Neural crest cell (in vitro differentiated cells): ENCODE results near the gene BSND. TPM values are rescaled to one million over a fixed set of nuclear protein-coding genes. Genes with fewer than 3 reads are reported as not detected.

Experiments used
- DNase-seq: peaks from one replicate; pipeline ENCODE4 v3.0.0; 2021; ENCODE audit warnings: low read depth, mixed read lengths, low spot score
- H3K27ac Mint-ChIP-seq: one replicate; pipeline ENCODE4 v1.8.0; 2021; ENCODE audit warnings: mild to moderate bottlenecking, mixed read lengths; ENCODE audit not compliant: unreplicated experiment
- H3K27me3 Mint-ChIP-seq: 2 replicates; pipeline ENCODE4 v1.8.0; 2021; ENCODE audit warnings: low read depth, mild to moderate bottlenecking, mixed read lengths
- H3K36me3 Mint-ChIP-seq: 2 replicates; pipeline ENCODE4 v1.8.0; 2021; ENCODE audit warnings: low read depth, mild to moderate bottlenecking, mixed read lengths
- H3K4me1 Mint-ChIP-seq: 2 replicates; pipeline ENCODE4 v1.8.0; 2021; ENCODE audit warnings: mixed read lengths
- H3K4me3 Mint-ChIP-seq: one replicate; pipeline ENCODE4 v1.8.0; 2021; ENCODE audit warnings: mild to moderate bottlenecking, mixed read lengths
- H3K9me3 Mint-ChIP-seq: 2 replicates; pipeline ENCODE4 v1.8.0; 2021; ENCODE audit warnings: mixed read lengths
- total RNA-seq: library from RNA; stranded (reverse); gene quantifications from 2 replicates; pipeline ENCODE4 v1.2.1, GENCODE V29; 2021
- TF ChIP-seq, protein P1 (sequence below): fragments of 200-600 bp; sonication (generic); conservative IDR thresholded peaks from 2 replicates; pipeline ENCODE4 v1.5.0; 2021; ENCODE audit warnings: antibody characterized with exemption, mild to moderate bottlenecking

The BSND gene
- total RNA-seq, 1 donor from 2014 or later, result not detected

DNA sequence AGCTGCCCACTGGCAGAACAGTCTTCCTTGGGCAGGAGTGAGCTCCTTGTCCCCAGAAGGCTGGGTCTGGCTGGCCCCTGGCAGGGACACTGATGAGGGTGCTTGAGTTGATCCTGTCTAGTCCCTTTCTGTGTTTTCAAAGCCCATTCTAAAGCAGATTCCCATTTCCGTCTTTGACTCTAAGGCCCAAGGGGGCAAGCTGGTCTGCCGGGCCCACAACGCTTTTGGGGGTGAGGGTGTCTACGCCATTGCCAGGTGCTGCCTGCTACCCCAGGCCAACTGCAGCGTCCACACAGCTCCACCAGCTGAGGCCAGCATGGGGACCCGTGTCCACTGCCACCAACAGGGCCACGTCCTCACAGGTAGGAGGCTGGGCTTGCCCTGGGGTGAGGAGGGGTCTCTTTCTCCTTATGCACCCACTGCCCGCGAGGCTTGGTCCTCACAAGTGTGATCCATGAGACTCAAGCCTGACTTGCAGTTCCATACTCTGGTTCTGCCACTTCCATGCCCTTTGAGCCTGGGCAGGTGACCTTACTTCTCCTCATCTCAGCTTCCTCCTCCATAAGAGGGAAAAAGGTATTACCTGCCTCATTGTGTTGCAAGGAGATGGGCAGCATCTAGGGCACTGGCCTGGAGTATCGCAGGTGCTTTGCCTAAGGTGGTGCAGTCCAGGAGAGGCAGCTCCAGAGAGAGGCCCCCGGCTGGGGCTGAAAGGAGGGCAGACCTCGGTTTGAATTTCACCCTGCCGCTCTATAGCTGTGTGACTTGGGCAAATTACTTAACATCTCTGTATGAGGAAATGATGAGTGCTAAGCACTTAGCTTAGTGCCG lies 60.8 kb downstream of the BSND start:
- Mint-ChIP-seq H3K4me3 (no peak overlapping the region), H3K27me3 (no peaks in the 10 kb centered on the region), H3K36me3 (no peaks in the 10 kb centered on the region), H3K27ac (no peak overlapping the region), H3K4me1 (no peaks in the 10 kb centered on the region), H3K9me3 (no peaks in the 10 kb centered on the region)
- DNase-seq, result no peak
- TF ChIP-seq, protein P1, sequence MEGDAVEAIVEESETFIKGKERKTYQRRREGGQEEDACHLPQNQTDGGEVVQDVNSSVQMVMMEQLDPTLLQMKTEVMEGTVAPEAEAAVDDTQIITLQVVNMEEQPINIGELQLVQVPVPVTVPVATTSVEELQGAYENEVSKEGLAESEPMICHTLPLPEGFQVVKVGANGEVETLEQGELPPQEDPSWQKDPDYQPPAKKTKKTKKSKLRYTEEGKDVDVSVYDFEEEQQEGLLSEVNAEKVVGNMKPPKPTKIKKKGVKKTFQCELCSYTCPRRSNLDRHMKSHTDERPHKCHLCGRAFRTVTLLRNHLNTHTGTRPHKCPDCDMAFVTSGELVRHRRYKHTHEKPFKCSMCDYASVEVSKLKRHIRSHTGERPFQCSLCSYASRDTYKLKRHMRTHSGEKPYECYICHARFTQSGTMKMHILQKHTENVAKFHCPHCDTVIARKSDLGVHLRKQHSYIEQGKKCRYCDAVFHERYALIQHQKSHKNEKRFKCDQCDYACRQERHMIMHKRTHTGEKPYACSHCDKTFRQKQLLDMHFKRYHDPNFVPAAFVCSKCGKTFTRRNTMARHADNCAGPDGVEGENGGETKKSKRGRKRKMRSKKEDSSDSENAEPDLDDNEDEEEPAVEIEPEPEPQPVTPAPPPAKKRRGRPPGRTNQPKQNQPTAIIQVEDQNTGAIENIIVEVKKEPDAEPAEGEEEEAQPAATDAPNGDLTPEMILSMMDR, result no peak

DNA sequence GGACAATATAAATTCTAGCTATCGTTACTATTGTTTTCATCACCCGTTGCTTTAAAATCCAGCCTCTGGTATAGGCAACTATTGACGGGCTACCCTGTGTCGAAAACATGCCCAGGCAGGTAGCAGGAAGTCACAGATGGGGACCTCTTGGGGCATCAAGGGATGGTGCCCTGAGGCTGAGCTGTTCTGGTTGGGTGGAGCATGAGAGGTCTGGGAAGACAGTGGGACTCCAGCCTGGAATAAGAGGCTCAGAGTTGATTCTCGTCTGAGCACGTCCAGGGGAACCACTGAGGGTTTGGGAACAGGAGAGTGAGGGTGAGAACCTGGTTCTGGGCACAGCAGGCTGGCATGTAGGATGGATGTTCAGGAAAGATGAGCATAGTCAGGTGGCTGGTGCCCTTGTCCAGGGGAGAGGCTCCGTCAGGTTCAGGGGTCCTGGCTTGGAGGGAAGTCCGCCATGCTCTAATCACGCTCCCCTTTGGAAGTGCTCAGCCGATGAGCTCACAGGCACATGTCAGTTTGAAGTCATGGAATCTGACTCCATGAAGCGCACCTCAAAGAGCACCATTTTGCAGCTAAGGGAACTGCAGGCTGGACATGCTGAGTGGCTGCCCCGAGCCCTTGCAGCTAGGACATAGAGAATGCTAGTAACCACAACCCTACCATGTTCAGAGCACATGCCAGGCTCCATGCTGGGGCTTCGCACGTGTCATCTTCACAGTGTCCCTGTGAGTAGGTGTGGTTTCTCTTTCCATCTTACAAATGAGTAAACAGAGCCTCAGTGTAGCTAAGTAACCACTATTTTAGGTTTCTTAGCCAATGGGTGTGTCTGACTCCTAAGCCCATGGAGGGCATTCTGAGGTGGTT lies 61.6 kb downstream of the BSND start:
- no peaks in the 10 kb centered on the region for H3K36me3 Mint-ChIP-seq

DNA sequence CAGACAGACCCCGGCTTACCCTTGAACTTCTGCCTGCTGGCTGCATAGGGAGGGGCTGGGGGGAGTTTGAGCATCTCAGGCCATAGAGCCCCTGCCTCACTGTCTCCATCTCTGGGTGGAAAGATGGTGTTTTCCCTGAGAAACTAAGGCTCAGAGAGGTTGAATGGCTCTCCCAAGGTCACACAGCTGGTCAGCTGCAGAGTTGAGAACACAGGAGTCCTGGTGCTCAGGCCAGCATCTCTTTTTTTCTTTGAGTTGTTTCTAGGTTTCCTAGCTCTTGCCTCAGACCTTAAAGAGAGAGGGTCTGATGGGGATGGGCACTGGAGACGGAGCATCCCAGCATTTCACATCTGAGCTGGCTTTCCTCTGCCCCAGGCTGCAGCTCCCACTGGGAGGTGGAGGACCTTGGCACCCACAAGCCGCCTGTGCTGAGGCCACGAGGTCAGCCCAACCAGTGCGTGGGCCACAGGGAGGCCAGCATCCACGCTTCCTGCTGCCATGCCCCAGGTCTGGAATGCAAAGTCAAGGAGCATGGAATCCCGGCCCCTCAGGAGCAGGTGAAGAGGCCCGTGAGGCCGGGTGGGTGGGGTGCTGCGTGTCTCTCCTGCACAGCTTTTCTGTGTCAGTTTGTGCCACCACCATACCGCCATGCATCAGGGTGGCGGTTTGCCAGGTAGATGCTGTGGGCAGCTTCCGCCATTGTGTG lies 62.4 kb downstream of the BSND start:
- H3K9me3 Mint-ChIP-seq, result no peaks in the 10 kb centered on the region
- peaks cover 4% of the 10 kb centered on the region for H3K36me3 Mint-ChIP-seq
- DNase-seq, result no peak

More for the DNA sequence above, 61.6 kb downstream of the BSND start:
- Mint-ChIP-seq H3K27ac (no peak overlapping the region), H3K9me3 (no peaks in the 10 kb centered on the region), H3K27me3 (no peaks in the 10 kb centered on the region), H3K4me1 (no peaks in the 10 kb centered on the region), H3K4me3 (no peak overlapping the region)
- no peak for DNase-seq
- TF ChIP-seq, protein P1, result no peak

More for the DNA sequence above, 62.4 kb downstream of the BSND start:
- H3K4me3 Mint-ChIP-seq, result no peak overlapping the region
- TF ChIP-seq, protein P1, result no peak
- no peaks in the 10 kb centered on the region for H3K4me1 Mint-ChIP-seq
- no peak overlapping the region for H3K27ac Mint-ChIP-seq
- H3K27me3 Mint-ChIP-seq, result no peaks in the 10 kb centered on the region

Other genes starting within 250 kb of the BSND start
- 7.1 and 8.2 TPM in 2 replicates for gene PARS2, start 234.4 kb upstream of the BSND start, total RNA-seq
- gene TTC22, start 197.6 kb upstream of the BSND start, total RNA-seq, result not detected in 2 replicates
- gene DHCR24, start 111.7 kb upstream of the BSND start, total RNA-seq, result 396 and 417 TPM in 2 replicates
- not detected in 2 replicates for gene TMEM61, start 18.3 kb upstream of the BSND start, total RNA-seq
- 23.7 and 24.1 TPM in 2 replicates for gene PCSK9, start 40.6 kb downstream of the BSND start, total RNA-seq
- gene USP24, start 216.4 kb downstream of the BSND start, total RNA-seq, result 44.6 and 50.3 TPM in 2 replicates